ENCODE data around the gene UTS2R.
"Not testable (repeated sequence)": the region's sequence is repeated elsewhere in the genome, so short reads cannot be mapped to it uniquely, and the experiment has no call there.

The UTS2R gene

DNA sequence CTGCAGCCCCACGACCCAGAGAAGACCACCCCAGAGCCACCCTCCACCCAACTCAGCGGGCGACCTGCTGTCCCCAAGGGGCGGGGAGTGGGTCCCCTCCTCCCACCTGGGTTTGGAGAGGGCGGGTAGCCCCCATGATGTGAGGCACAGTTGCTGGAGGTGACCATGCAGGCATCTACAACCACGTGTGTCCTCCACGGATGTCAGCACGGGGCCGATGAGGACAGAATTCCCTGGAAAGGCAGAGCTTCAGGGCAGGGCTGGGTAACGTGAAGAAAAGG is 7.1 kb downstream of the UTS2R start:
- no peak overlapping the region for H3K4me3 ChIP-seq (ENCODE audit: low read depth, low read length)
- TF ChIP-seq, protein P1, sequence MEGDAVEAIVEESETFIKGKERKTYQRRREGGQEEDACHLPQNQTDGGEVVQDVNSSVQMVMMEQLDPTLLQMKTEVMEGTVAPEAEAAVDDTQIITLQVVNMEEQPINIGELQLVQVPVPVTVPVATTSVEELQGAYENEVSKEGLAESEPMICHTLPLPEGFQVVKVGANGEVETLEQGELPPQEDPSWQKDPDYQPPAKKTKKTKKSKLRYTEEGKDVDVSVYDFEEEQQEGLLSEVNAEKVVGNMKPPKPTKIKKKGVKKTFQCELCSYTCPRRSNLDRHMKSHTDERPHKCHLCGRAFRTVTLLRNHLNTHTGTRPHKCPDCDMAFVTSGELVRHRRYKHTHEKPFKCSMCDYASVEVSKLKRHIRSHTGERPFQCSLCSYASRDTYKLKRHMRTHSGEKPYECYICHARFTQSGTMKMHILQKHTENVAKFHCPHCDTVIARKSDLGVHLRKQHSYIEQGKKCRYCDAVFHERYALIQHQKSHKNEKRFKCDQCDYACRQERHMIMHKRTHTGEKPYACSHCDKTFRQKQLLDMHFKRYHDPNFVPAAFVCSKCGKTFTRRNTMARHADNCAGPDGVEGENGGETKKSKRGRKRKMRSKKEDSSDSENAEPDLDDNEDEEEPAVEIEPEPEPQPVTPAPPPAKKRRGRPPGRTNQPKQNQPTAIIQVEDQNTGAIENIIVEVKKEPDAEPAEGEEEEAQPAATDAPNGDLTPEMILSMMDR (IDR thresholded peaks at IDR 0.05; ENCODE audit: low read depth, low read length, missing control alignments), result no peak
- DNase-seq (ENCODE audit: low read depth), result no peak

DNA sequence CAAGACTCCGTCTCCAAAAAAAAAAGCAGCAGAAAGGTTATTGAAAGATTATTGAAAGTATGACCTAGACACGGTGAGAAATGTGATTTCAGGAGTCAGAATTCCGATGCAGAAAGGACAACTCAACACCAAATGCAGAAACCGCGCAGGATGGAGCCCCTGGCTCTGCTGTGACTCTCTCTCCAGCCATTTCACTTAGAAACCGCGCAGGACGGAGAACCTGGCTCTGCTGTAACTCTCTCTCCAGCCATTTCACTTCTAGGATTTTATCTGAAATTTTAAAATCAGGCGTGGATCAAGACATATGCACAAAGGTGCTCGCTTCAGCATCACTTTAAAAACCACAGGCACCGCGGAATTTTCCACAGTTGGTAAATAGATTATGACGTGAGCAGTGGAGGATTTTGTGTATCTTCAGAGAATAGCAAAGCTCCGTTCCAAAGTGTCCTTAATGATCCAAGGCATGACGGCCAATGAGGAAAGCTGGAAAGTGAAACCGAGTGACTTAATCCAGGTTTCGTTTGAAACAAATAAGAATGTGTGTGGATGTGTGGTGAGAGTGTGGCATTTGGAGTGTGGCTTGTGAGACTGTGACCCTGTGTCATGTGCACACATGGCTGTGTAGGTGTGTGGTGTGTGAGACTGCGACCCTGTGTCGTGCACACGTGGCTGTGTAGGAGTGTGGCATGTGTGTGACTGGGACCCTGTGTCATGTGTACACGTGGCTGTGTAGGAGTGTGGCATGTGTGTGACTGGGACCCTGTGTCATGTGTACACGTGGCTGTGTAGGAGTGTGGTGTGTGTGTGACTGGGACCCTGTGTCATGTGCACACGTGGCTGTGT is 9.5 kb downstream of the UTS2R start:
- TF ChIP-seq, protein P1 (IDR thresholded peaks at IDR 0.05; ENCODE audit: low read depth, low read length, missing control alignments), result no peak
- no peak overlapping the region for H3K4me3 ChIP-seq (ENCODE audit: low read depth, low read length)
- DNase-seq (ENCODE audit: low read depth), result no peak

DNA sequence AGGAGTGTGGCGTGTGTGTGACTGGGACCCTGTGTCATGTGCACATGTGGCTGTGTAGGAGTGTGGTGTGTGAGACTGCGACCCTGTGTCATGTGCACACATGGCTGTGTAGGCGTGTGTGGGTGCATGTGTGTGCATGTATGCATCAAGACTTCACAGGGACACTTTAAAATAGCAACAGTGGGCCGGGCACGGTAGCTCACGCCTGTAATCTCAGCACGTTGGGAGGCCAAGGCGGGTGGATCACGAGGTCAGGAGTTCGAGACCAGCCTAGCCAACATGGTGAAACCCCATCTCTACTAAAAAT is 10.1 kb downstream of the UTS2R start:
- H3K4me3 ChIP-seq (ENCODE audit: low read depth, low read length); DNase-seq (ENCODE audit: low read depth): not testable (repeated sequence)

DNA sequence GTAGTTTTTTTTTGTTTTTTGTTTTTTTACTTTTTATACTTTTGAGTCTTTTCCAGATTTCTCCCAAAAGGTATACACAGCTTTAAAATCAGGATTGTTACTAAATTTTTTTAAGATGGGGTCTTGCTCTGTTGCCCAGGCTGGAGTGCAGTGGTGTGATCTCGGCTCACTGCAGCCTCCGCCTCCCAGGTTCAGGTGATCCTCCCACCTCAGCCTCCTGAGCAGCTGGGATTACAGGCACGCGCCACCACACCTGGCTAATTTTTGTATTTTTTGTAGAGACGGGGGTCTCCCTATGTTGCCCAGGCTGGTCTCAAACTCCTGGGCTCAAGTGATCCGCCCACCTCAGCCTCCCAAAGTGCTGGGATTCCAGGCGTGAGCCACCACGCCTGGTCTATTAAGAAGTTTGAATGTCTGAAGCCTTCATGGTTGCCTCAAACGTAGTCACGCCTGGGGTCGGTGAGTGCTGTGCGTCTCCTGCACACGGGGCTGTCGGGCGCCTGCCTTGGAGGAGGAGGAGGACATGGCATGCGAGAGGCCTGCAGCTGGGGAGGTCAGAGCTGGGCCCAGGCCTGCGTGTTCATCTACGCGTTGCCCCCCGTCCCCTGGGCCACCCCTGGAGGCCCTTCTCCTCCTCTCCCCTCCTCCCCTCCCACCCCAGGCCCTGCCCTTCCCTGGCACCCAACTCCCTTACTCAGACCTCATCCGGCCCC is 10.8 kb downstream of the UTS2R start:
- DNase-seq (ENCODE audit: low read depth); H3K4me3 ChIP-seq (ENCODE audit: low read depth, low read length): not testable (repeated sequence)

DNA sequence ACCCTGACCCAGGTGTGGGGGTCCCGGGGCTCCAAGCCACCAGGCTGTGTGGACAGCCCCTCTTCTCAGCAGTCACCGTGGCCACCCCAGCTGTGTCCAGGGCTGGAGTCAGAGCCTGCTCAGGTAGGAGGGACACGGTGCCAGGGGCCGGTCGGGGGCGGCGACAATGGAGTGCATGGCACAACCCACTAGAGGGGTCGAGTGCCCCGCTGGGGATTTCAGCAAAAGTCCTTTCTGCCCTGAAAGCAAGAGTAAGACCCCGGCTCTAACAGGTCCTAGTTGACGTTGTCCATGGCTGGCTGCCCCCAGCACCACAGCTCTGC is 11.3 kb downstream of the UTS2R start:
- DNase-seq (ENCODE audit: low read depth), result no peak
- TF ChIP-seq, protein P1 (IDR thresholded peaks at IDR 0.05; ENCODE audit: low read depth, low read length, missing control alignments), result no peak
- no peak overlapping the region for H3K4me3 ChIP-seq (ENCODE audit: low read depth, low read length)

DNA sequence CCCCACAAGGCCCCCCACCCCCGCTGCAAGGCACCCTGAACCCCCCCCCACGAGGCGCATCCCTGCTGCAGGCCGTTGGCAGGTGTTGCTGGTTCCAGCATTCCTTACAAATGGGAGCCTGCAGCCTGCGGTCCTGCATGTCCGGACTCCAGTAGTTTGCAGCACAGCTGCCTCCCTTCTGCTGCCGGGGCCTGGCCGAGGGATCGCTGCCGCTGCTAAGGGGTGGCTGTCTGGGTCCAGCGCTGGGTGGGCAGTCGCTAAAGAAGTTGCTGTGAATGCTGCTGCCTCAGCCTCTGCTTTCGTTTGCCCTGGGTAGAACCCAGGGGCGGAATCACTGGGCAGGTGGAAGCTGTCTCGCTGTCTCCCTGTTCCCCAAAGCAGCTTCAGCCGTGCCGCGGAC is 11.8 kb downstream of the UTS2R start:
- DNase-seq (ENCODE audit: low read depth), result no peak
- TF ChIP-seq, protein P1 (IDR thresholded peaks at IDR 0.05; ENCODE audit: low read depth, low read length, missing control alignments), result no peak
- H3K4me3 ChIP-seq (ENCODE audit: low read depth, low read length), result no peak overlapping the region

DNA sequence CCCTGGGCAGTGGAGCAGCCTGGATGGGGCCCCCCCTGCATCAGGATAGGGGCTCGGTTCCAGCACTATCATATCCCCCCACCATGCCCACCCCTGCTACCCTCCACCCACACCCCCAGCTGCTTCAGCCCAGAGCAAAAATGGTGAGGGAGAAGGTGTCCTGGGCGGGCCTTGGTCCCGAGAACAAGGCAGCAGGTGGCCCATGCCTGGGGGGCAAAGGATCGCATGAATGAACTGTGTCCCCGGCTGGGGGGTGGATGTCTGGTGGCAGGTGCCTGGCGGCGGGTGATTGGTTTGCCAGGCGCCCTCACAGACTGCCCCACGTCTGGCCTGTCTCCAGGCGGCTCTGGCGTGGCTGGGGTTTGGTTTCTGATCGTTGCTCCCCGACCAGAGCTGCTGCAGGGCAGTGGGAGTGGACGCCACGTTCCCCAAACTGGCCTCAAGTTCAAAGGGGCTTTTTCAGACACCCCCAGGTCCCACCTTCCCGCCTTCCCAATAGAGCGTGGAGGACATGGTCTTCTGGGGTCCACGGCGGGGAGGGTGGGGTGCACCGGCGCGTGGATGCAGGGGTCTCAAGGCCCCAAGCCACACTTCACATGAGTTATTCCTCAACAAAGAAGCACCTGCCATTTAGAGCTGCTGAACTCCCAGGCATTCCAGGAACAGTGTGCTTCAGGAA is 12.6 kb downstream of the UTS2R start:
- DNase-seq (ENCODE audit: low read depth), result no peak
- no peak overlapping the region for H3K4me3 ChIP-seq (ENCODE audit: low read depth, low read length)
- TF ChIP-seq, protein P1 (IDR thresholded peaks at IDR 0.05; ENCODE audit: low read depth, low read length, missing control alignments), result no peak
